Ishikawa (cell line): Measurements from ENCODE around the gene SPON1.

Source experiments
- CEBPB ChIP-seq: IDR thresholded peaks from 2 replicates; pipeline ENCODE4 v1.6.1; 2012
- CREB1 ChIP-seq: IDR thresholded peaks from 2 replicates; pipeline ENCODE4 v1.6.1; 2012; ENCODE audit warnings: low read depth
- EGR1 ChIP-seq: IDR thresholded peaks from 2 replicates; pipeline ENCODE4 v1.6.1; 2012
- EP300 ChIP-seq: IDR thresholded peaks from 2 replicates; pipeline ENCODE4 v1.6.1; 2012; ENCODE audit warnings: borderline replicate concordance
- FOXM1 ChIP-seq: IDR thresholded peaks from 2 replicates; pipeline ENCODE4 v1.6.1; 2012; ENCODE audit warnings: low read depth, borderline replicate concordance
- NFIC ChIP-seq: IDR thresholded peaks from 2 replicates; pipeline ENCODE4 v1.6.1; 2012
- RAD21 ChIP-seq: IDR thresholded peaks from 2 replicates; pipeline ENCODE4 v1.6.1; 2012; ENCODE audit warnings: low read depth
- TAF1 ChIP-seq: IDR thresholded peaks from 2 replicates; pipeline ENCODE4 v1.6.1; 2012; ENCODE audit warnings: low read depth, mild to moderate bottlenecking
- TCF12 ChIP-seq: IDR thresholded peaks from 2 replicates; pipeline ENCODE4 v1.6.1; 2012; ENCODE audit warnings: low read depth
- TEAD4 ChIP-seq: IDR thresholded peaks from 2 replicates; pipeline ENCODE4 v1.6.1; 2012
- YY1 ChIP-seq: IDR thresholded peaks from 2 replicates; pipeline ENCODE4 v1.6.1; 2012; ENCODE audit warnings: low read depth
- TF ChIP-seq, protein P1 (sequence below): IDR thresholded peaks from 2 replicates; pipeline ENCODE4 v1.6.1; 2012
- TF ChIP-seq, protein P2 (sequence below): IDR thresholded peaks from 2 replicates; pipeline ENCODE4 v1.6.1; 2012
- TF ChIP-seq, protein P3 (sequence below): IDR thresholded peaks from 2 replicates; pipeline ENCODE4 v1.6.1; 2012; ENCODE audit warnings: low read depth, mild to moderate bottlenecking

DNA sequence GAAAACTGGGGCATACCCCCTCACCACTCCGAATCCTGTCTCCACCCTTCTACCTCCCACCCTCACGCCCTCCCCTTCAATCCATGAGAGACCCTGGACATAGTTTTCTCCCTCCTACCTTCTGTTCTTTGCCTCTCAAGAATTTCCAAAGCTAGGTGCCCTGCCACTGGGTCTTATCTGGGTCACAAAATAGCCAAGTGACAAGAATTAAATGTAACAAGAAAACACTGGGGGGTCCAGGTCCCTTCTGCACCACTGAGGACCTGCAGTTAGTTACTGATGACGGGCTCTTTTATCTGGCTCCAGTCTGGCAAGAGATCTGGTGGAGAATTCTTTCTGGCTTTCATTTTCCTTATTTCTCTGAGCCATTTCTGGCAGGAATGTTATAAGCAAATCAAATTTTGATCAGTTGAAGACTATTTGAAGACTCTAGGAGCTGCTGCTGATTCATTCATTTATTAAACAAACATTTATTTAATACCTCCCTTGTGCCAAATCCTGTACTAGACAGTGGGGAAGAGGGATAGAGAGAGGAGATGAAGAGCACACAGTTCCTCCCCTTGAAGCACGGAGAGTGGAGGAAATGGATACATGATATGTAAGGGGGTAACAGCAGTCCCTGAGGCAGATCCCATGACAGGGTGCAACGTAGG is 261.2 kb downstream of the SPON1 start:
- TF ChIP-seq EP300, result no peak
- TF ChIP-seq YY1, result no peak
- TF ChIP-seq CEBPB, result no peak
- TF ChIP-seq, protein P1, sequence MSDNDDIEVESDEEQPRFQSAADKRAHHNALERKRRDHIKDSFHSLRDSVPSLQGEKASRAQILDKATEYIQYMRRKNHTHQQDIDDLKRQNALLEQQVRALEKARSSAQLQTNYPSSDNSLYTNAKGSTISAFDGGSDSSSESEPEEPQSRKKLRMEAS, result no peak
- TF ChIP-seq NFIC, result no peak
- TF ChIP-seq, protein P2, sequence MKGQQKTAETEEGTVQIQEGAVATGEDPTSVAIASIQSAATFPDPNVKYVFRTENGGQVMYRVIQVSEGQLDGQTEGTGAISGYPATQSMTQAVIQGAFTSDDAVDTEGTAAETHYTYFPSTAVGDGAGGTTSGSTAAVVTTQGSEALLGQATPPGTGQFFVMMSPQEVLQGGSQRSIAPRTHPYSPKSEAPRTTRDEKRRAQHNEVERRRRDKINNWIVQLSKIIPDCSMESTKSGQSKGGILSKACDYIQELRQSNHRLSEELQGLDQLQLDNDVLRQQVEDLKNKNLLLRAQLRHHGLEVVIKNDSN, result no peak
- no peak for TF ChIP-seq FOXM1
- TF ChIP-seq, protein P3, sequence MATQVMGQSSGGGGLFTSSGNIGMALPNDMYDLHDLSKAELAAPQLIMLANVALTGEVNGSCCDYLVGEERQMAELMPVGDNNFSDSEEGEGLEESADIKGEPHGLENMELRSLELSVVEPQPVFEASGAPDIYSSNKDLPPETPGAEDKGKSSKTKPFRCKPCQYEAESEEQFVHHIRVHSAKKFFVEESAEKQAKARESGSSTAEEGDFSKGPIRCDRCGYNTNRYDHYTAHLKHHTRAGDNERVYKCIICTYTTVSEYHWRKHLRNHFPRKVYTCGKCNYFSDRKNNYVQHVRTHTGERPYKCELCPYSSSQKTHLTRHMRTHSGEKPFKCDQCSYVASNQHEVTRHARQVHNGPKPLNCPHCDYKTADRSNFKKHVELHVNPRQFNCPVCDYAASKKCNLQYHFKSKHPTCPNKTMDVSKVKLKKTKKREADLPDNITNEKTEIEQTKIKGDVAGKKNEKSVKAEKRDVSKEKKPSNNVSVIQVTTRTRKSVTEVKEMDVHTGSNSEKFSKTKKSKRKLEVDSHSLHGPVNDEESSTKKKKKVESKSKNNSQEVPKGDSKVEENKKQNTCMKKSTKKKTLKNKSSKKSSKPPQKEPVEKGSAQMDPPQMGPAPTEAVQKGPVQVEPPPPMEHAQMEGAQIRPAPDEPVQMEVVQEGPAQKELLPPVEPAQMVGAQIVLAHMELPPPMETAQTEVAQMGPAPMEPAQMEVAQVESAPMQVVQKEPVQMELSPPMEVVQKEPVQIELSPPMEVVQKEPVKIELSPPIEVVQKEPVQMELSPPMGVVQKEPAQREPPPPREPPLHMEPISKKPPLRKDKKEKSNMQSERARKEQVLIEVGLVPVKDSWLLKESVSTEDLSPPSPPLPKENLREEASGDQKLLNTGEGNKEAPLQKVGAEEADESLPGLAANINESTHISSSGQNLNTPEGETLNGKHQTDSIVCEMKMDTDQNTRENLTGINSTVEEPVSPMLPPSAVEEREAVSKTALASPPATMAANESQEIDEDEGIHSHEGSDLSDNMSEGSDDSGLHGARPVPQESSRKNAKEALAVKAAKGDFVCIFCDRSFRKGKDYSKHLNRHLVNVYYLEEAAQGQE, result no peak
- TF ChIP-seq TAF1, result no peak
- TF ChIP-seq EGR1, result no peak
- no peak for TF ChIP-seq RAD21
- TF ChIP-seq TCF12, result no peak
- TF ChIP-seq CREB1, result no peak
- no peak for TF ChIP-seq TEAD4
